ENCODE measurements around the gene CBX1. TPM values are rescaled to one million over a fixed set of nuclear protein-coding genes. Genes with fewer than 3 reads are reported as not detected.

CBX1 gene
- total RNA-seq, 1 experiment from 2014 or later: 126 TPM

- peaks cover 32% of the 10 kb centered on the region for H3K4me1 Mint-ChIP-seq (ENCODE audit: low read depth, unreplicated experiment)
- BruUV-seq (replicated peaks): no TSS peak
- CTCF ChIA-PET: no interaction called here
- H3K4me3 Mint-ChIP-seq (ENCODE audit: low read depth, unreplicated experiment): no peak overlapping the region
- H3K9me3 Mint-ChIP-seq (ENCODE audit: low read depth, unreplicated experiment): no peaks in the 10 kb centered on the region
- DNase-seq: no peak
- no peaks in the 10 kb centered on the region for H3K27me3 Mint-ChIP-seq (ENCODE audit: unreplicated experiment)
- peaks cover 61% of the 10 kb centered on the region for H3K36me3 Mint-ChIP-seq (ENCODE audit: insufficient read depth, unreplicated experiment)
- no peak overlapping the region for H3K27ac Mint-ChIP-seq (ENCODE audit: unreplicated experiment)
- intact Hi-C loops (cut with micrococcal nuclease; ENCODE audit: unreplicated experiment): no loop called here
- TF ChIP-seq, protein P1, sequence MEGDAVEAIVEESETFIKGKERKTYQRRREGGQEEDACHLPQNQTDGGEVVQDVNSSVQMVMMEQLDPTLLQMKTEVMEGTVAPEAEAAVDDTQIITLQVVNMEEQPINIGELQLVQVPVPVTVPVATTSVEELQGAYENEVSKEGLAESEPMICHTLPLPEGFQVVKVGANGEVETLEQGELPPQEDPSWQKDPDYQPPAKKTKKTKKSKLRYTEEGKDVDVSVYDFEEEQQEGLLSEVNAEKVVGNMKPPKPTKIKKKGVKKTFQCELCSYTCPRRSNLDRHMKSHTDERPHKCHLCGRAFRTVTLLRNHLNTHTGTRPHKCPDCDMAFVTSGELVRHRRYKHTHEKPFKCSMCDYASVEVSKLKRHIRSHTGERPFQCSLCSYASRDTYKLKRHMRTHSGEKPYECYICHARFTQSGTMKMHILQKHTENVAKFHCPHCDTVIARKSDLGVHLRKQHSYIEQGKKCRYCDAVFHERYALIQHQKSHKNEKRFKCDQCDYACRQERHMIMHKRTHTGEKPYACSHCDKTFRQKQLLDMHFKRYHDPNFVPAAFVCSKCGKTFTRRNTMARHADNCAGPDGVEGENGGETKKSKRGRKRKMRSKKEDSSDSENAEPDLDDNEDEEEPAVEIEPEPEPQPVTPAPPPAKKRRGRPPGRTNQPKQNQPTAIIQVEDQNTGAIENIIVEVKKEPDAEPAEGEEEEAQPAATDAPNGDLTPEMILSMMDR (IDR thresholded peaks at IDR 0.05; ENCODE audit: unreplicated experiment): no peak
Observed at GRCh38 chr17:48104440-48104839, 3.2 kb upstream of the CBX1 start.

DNA sequence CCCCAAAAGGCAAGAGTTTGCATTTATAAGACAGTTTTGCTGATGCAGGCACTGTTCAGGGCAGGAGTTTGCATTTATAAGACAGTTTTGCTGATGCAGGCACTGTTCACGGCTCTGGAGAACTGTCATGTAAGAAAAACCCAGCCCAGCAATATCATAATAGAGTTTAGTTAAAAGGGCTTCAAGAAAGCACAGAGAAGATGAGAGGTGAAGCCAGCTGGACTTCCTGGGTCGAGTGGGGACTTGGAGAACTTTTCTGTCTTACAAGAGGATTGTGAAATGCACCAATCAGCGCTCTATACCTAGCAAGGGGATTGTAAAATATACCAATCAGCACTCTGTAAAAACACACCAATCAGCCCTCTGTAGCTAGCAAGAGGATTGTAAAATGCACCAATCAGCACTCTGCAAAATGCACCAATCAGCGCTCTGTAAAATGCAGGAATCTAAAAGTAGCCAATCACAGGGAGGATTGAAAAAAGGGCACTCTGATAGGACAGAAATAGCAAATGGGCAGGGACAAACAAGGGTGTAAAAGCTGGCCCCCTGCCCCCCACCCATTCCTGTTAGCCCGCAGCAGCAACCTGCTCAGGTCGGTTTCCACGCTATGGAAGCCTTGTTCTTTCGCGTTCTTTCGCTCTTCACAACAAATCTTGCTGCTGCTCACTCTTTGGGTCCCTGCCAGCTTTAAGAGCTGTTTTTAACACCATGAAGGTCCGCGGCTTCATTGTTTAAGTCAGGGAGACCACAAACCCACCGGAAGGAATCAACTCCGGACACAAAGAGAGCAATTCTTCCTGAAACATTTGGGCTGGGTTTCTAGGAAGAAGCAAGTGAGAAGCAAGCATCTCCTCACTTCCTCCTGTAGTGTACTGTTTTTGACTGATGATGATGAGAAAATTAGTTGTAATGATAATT lies 1.8 kb upstream of the CBX1 start:
- no TSS peak for BruUV-seq (replicated peaks)
- Mint-ChIP-seq H3K4me1 (ENCODE audit: low read depth, unreplicated experiment) (peaks cover 36% of the 10 kb centered on the region), H3K27ac (ENCODE audit: unreplicated experiment) (no peak overlapping the region), H3K27me3 (ENCODE audit: unreplicated experiment) (no peaks in the 10 kb centered on the region), H3K4me3 (ENCODE audit: low read depth, unreplicated experiment) (peak overlapping the region; percentile 87), H3K9me3 (ENCODE audit: low read depth, unreplicated experiment) (no peaks in the 10 kb centered on the region), H3K36me3 (ENCODE audit: insufficient read depth, unreplicated experiment) (peaks cover 51% of the 10 kb centered on the region)
- TF ChIP-seq, protein P1 (IDR thresholded peaks at IDR 0.05; ENCODE audit: unreplicated experiment): no peak
- no peak for DNase-seq
- intact Hi-C loops (cut with micrococcal nuclease; ENCODE audit: unreplicated experiment): no loop called here
- CTCF ChIA-PET: no interaction called here

DNA sequence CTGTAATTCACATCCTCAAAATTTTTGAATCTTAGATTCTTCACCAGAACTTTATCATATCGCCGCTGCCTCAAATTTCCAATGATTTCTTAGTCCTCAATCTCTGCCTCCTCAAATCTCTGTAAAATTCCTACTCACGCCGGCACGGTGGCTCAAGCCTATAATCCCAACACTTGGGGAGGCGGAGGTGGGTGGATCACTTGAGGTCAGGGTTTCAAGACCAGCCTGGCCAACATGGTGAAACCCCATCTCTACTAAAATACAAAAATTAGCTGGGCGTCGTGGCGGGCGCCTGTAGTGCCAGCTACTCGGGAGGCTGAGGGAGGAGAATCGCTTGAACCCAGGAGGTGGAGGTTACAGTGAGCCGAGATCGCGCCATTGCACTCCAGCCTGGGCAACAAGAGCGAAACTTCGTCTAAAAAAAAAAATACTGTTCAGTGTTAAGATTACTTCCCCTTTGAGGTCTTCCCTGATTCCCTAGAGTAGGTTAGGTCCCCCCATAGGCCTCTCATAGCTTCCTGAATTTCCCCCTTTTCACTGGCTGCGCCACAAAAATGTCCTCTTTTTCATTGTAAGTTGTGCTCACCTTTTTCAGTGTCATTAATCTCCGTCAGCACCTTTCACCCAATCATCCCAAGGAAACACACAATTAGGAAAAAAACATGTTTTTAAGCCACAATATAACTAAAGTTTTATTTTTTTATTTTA lies 919 bp upstream of the CBX1 start:
- H3K9me3 Mint-ChIP-seq (ENCODE audit: low read depth, unreplicated experiment): no peaks in the 10 kb centered on the region
- peak overlapping the region; percentile 87 for H3K4me3 Mint-ChIP-seq (ENCODE audit: low read depth, unreplicated experiment)
- no peak for DNase-seq
- TF ChIP-seq, protein P1 (IDR thresholded peaks at IDR 0.05; ENCODE audit: unreplicated experiment): no peak
- no TSS peak for BruUV-seq (replicated peaks)
- no peak overlapping the region for H3K27ac Mint-ChIP-seq (ENCODE audit: unreplicated experiment)
- peaks cover 42% of the 10 kb centered on the region for H3K36me3 Mint-ChIP-seq (ENCODE audit: insufficient read depth, unreplicated experiment)
- intact Hi-C loops (cut with micrococcal nuclease; ENCODE audit: unreplicated experiment): no loop called here
- peaks cover 36% of the 10 kb centered on the region for H3K4me1 Mint-ChIP-seq (ENCODE audit: low read depth, unreplicated experiment)
- H3K27me3 Mint-ChIP-seq (ENCODE audit: unreplicated experiment): no peaks in the 10 kb centered on the region
- CTCF ChIA-PET: interaction anchor here (0.6 to 1.4 kb wide), 2 partner anchors 54 to 649 kb away, joined by 4 to 6 read pairs; partner anchors contain the start of gene NFE2L1

DNA sequence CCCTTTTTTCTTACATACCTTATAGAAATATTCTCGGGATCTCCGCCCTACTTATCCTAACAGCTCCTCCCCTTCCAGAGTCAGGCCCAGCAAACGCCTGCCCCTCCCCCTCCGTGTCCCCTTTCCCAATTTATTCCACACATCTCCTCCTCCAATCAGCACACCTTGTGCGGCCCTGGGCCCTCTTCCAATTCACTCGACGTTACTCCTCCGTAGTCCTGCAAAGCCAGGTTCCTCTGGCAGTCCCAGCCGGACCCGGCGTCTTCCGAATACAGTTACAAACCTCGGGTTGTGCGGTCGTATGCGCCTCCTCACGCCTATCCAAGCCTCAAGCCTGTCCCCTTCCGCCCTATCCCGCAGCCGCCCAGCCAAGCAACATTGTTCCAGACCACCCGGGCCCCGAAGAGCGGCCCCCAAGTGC lies 677 bp downstream of the CBX1 start:
- BruUV-seq (replicated peaks): no TSS peak
- Mint-ChIP-seq H3K4me1 (ENCODE audit: low read depth, unreplicated experiment) (peaks cover 27% of the 10 kb centered on the region), H3K4me3 (ENCODE audit: low read depth, unreplicated experiment) (peak overlapping the region; percentile 87), H3K36me3 (ENCODE audit: insufficient read depth, unreplicated experiment) (peaks cover 38% of the 10 kb centered on the region), H3K27ac (ENCODE audit: unreplicated experiment) (peak overlapping the region; percentile 79), H3K27me3 (ENCODE audit: unreplicated experiment) (no peaks in the 10 kb centered on the region), H3K9me3 (ENCODE audit: low read depth, unreplicated experiment) (no peaks in the 10 kb centered on the region)
- peak; percentile 74 for DNase-seq
- CTCF ChIA-PET: interaction anchor here (0.6 to 1.6 kb wide), 10 partner anchors 12 to 174 kb away, joined by 3 to 5 read pairs (median 4); partner anchors contain the start of gene NFE2L1
- intact Hi-C loops (cut with micrococcal nuclease; ENCODE audit: unreplicated experiment): no loop called here
- TF ChIP-seq, protein P1 (IDR thresholded peaks at IDR 0.05; ENCODE audit: unreplicated experiment): no peak

All from Calu3 (cell line).